Measurements from ENCODE around the gene ROR1. TPM values are rescaled to one million over a fixed set of nuclear protein-coding genes. Genes with fewer than 3 reads are reported as not detected.

ROR1 gene
- total RNA-seq, 4 donors from 2014 or later = 5.1 to 7.3 (median 6.5) TPM

- no peak for TF ChIP-seq POLR2A (IDR thresholded peaks at IDR 0.05; ENCODE audit: low read depth)
- TF ChIP-seq POLR2AphosphoS5 (IDR thresholded peaks at IDR 0.05) = no peak
- TF ChIP-seq EP300 (IDR thresholded peaks at IDR 0.05) = no peak
- TF ChIP-seq CTCF (IDR thresholded peaks at IDR 0.05) = no peak
- Histone ChIP-seq H3K9me3 (no peaks in the 10 kb centered on the region), H3K4me3 (no peak overlapping the region), H3K36me3 (no peaks in the 10 kb centered on the region), H3K4me1 (peaks cover 10 to 30% (median 25%) of the 10 kb centered on the region in 4 donors), H3K27me3 (no peaks in the 10 kb centered on the region), H3K27ac (replicated peaks in 1 of 4) (no peak overlapping the region)
- DNase-seq (ENCODE audit: extremely low spot score) = no peak
- intact Hi-C loops (cut with DNase I) = no loop called here
- WGBS = 78% methylated on average over 3 of the region's 3 CpGs
These were observed 99.9 kb downstream of the ROR1 start for GRCh38 chr1:63873751-63874150.

DNA sequence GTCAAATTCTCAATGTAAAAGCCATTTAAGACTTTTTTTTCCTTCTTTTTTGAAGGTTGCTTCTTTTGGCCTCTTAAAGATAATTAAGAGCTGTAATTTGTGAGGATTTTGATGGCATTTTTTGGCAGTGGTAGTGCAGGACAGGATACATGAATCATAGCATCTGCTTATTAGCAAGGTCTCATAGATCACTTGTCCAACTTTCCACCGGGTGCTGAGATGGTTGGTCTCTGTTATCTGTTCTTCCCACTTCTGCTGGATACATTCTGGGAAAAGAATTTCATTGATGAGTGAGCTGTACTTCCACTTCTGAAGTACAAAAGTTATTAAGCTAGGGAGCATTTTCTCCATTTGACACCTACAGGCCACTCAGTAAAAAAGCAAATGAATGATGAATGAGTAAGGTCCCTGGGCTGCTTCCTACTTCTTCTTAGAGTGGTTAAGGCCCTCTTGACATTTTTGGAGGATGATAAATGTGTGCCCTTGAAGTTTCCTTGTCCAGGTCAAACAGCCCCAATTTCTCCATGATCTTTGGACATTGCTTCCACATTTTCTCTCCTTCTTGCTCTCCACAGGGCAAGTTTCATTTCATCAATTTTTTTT, 100.6 kb downstream of the ROR1 start:
- Histone ChIP-seq H3K36me3 (no peaks in the 10 kb centered on the region), H3K27me3 (no peaks in the 10 kb centered on the region), H3K9me3 (no peaks in the 10 kb centered on the region), H3K4me1 (peaks cover 13 to 36% (median 25%) of the 10 kb centered on the region in 4 donors), H3K4me3 (no peak overlapping the region), H3K27ac (replicated peaks in 1 of 4) (no peak overlapping the region)
- DNase-seq (ENCODE audit: extremely low spot score) = no peak
- 0% methylated on average over 1 of the region's 1 CpG for WGBS
- intact Hi-C loops (cut with DNase I) = no loop called here
- no peak for TF ChIP-seq POLR2AphosphoS5 (IDR thresholded peaks at IDR 0.05)
- TF ChIP-seq CTCF (IDR thresholded peaks at IDR 0.05) = no peak
- TF ChIP-seq EP300 (IDR thresholded peaks at IDR 0.05) = no peak
- no peak for TF ChIP-seq POLR2A (IDR thresholded peaks at IDR 0.05; ENCODE audit: low read depth)

DNA sequence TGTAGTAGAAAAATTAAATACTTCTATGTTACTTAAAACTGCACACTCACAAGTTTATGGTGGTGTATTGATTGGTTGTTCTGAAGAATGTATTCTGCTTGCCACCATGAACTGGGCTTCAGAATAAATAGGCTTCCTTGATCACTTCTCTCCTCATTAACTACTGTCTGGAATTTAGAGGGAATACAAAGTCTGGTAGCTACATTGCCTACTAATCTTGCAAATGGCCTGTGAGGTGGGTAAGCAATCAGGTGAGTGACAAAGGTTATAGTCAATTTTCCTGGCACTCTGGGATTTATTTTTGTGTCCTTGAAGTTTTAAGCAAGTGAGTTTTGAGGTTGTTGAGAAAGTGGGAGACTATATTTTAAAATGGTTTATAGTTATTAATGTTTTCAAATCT, 101.8 kb downstream of the ROR1 start:
- TF ChIP-seq EP300 (IDR thresholded peaks at IDR 0.05) = no peak
- no peak for TF ChIP-seq CTCF (IDR thresholded peaks at IDR 0.05)
- TF ChIP-seq POLR2A (IDR thresholded peaks at IDR 0.05; ENCODE audit: low read depth) = no peak
- TF ChIP-seq POLR2AphosphoS5 (IDR thresholded peaks at IDR 0.05) = no peak
- no peaks in the 10 kb centered on the region for H3K36me3 ChIP-seq
- peaks cover 23 to 36% (median 25%) of the 10 kb centered on the region in 4 donors for H3K4me1 ChIP-seq
- H3K27me3 ChIP-seq = no peaks in the 10 kb centered on the region
- H3K4me3 ChIP-seq = no peak overlapping the region
- intact Hi-C loops (cut with DNase I) = no loop called here
- H3K27ac ChIP-seq (replicated peaks in 1 of 4) = no peak overlapping the region
- no peaks in the 10 kb centered on the region for H3K9me3 ChIP-seq
- no peak for DNase-seq (ENCODE audit: extremely low spot score)

DNA sequence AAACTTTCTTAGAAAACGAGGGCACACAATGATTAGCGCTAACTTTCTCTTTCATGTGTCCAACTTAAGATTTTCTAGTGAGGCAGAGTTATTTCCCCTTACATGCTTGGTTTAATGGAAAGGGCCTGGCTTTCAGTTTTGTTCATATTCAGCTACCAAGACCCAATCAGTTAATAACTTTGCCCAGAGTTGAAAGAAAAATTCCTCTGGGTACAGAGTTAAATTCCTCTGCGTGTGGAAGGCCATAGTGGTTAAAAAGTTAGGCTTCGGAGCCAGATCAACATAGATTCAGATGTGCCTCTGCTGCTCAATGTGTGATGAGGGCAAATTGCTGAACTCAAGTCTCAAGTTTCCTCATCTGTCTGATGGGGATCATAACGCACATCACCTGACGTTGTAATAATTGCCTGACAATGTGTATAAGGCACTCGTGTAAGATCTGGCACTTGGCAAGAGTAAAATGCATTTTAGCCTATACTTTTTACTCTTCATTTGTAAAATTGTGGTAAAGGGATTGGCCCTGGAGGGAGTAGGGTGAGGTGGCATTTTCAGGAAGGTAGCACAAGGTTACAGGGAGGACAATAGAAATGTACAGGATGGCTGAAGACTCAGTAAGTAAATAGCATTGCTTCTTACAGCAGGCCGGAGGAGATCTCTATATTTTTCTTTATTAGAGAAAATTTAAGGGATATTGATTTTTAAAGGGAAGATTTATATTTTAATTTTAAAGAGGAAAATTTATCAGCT, 103.4 kb downstream of the ROR1 start:
- no peaks in the 10 kb centered on the region for H3K9me3 ChIP-seq
- WGBS = 89% methylated on average over 8 of the region's 8 CpGs
- TF ChIP-seq POLR2AphosphoS5 (IDR thresholded peaks at IDR 0.05) (no peak), CTCF (IDR thresholded peaks at IDR 0.05) (no peak), POLR2A (IDR thresholded peaks at IDR 0.05; ENCODE audit: low read depth) (no peak), EP300 (IDR thresholded peaks at IDR 0.05) (no peak)
- no peaks in the 10 kb centered on the region for H3K36me3 ChIP-seq
- no peak for DNase-seq (ENCODE audit: extremely low spot score)
- no peak overlapping the region for H3K27ac ChIP-seq (replicated peaks in 1 of 4)
- H3K4me3 ChIP-seq = no peak overlapping the region
- peaks cover 25 to 36% (median 33%) of the 10 kb centered on the region in 4 donors for H3K4me1 ChIP-seq
- intact Hi-C loops (cut with DNase I) = no loop called here
- no peaks in the 10 kb centered on the region for H3K27me3 ChIP-seq
